GM19238 (cell line): ENCODE results near the gene ANO9.
"Not testable (repeated sequence)": the region's sequence is repeated elsewhere in the genome, so short reads cannot be mapped to it uniquely, and the experiment has no call there.

Source experiments
- DNase-seq: peaks from one replicate; pipeline ENCODE4 v3.0.0; 2011; ENCODE audit warnings: low spot score; ENCODE audit not compliant: insufficient read length

The ANO9 gene

GRCh38 chr11:403761-404431 is 37.9 kb downstream of the ANO9 start:
- DNase-seq: no peak

DNA sequence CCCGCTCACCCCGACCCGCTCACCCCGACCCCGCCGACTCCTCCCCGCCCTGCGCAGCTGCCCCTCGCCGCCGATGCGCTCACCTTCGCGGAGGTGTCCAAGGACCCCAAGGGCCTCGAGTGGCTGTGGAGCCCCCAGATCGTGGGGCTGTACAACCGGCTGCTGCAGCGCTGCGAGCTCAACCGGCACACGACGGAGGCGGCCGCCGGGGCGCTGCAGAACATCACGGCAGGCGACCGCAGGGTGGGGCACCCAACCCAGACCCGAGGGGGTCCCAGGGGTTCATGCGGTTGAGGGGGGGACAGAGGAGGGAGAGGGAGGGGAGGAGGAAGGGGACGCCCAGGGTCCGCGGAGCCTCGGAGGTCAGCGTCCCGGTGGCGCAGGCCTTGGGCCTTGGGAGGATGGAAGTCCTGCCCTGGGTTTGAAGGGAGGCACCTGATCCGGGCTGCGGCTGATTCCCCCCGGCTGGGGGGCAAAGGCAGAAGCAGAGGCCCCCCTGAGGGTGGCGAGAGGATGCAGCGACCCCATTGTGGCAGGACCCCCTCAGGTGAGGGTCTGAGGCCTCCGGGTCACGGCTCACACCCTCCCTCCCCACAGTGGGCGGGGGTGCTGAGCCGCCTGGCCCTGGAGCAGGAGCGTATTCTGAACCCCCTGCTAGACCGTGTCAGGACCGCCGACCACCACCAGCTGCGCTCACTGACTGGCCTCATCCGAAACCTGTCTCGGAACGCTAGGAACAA is 38.6 kb downstream of the ANO9 start:
- no peak for DNase-seq

DNA sequence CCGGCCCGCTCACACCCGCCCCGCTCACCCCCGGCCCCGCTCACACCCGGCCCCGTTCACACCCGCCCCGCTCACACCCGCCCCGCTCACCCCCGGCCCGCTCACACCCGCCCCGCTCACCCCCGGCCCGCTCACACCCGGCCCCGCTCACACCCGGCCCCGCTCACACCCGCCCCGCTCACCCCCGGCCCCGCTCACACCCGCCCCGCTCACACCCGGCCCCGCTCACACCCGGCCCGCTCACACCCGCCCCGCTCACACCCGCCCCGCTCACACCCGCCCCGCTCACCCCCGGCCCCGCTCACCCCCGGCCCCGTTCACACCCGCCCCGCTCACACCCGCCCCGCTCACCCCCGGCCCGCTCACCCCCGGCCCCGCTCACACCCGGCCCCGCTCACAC is 40.6 kb downstream of the ANO9 start:
- not testable (repeated sequence) for DNase-seq

DNA sequence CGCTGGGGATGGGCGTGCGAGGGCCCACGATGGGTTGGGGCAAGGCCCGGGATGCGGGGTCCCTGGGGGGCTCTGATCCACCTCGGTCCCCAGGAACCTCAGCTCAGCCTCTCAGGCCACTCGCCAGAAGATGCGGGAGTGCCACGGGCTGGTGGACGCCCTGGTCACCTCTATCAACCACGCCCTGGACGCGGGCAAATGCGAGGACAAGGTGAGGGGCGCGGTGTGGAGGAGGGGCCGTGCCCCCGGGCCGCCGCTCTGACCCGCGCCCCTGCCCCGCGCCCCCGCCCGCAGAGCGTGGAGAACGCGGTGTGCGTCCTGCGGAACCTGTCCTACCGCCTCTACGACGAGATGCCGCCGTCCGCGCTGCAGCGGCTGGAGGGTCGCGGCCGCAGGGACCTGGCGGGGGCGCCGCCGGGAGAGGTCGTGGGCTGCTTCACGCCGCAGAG is 41.5 kb downstream of the ANO9 start:
- no peak for DNase-seq

- no peak for DNase-seq
Observed at GRCh38 chr11:399731-400211, 42.0 kb downstream of the ANO9 start.

DNA sequence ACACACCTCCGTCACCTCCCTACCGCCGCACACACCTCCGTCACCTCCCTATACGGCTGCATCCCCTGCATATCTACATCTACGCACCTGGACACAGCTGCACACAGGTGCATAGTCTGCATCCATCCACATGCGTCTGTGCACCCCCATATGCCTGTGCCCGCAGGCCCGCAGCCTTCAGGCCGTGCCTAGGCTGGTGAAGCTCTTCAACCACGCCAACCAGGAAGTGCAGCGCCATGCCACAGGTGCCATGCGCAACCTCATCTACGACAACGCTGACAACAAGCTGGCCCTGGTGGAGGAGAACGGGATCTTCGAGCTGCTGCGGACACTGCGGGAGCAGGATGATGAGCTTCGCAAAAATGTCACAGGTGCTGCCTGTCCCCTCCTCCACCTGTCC is 43.0 kb downstream of the ANO9 start:
- DNase-seq: no peak

GRCh38 chr11:396948-397548 is 44.8 kb downstream of the ANO9 start:
- peak; percentile 82 for DNase-seq

- no peak for DNase-seq
Observed at GRCh38 chr11:396511-396947, 45.3 kb downstream of the ANO9 start.

GRCh38 chr11:395866-396265 is 45.9 kb downstream of the ANO9 start:
- no peak for DNase-seq

- DNase-seq: no peak
Observed at GRCh38 chr11:394858-395655, 46.8 kb downstream of the ANO9 start.

- no peak for DNase-seq
Observed at GRCh38 chr11:394034-394857, 47.6 kb downstream of the ANO9 start, which contains the start of gene PKP3. Gene PKP3, plus strand, starts transcription at chr11:394209. Its CDS starts 84 bp downstream, at chr11:394293.

GRCh38 chr11:393219-394033 is 48.4 kb downstream of the ANO9 start:
- DNase-seq: no peak

- no peak for DNase-seq
Observed at GRCh38 chr11:392102-392777, 49.6 kb downstream of the ANO9 start.

- no peak for DNase-seq
Observed at GRCh38 chr11:391117-392017, 50.4 kb downstream of the ANO9 start.

GRCh38 chr11:390175-390574 is 51.6 kb downstream of the ANO9 start:
- no peak for DNase-seq

DNA sequence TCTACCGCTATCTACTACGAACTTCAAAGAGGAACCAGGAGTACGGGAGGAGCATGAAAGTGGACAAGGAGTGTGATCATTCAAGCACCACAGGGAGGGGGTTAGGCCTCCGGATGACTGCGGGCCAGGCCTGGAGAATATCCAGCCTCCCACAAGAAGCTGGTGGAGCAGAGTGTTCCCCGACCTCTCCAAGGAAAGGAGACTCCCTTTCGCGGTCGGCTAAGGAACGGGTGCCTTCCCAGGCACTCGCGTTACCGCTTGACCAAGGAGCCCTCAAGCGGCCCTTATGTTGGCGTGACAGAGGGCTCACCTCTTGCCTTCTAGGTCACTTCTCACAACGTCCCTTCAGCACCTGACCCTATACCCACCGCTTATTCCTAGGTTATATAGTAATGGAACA is 52.4 kb downstream of the ANO9 start:
- DNase-seq: not testable (repeated sequence)

GRCh38 chr11:387193-387793 is 54.5 kb downstream of the ANO9 start:
- no peak for DNase-seq

DNA sequence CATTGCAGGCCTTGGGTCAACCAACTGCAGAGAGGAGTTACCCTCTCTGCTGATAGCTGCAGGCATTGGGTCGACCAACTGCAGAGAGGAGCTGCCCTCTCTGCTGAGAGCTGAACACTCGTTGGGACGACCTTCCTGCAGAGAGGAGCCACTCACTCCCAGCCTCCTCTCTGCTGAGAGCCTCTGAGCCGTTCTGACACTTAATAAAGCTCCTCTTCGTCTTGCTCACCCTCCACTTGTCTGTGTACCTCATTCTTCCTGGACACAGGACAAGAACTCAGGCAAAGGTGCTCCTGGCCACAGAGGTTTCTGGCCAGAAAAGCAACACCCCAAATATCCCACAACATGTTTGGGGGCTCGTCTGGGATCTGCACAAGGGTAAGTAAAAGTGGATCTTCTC is 55.3 kb downstream of the ANO9 start:
- no peak for DNase-seq
